ENCODE data around the gene CATSPERD. TPM values are rescaled to one million over a fixed set of nuclear protein-coding genes. Genes with fewer than 3 reads are reported as not detected.

CATSPERD gene
- total RNA-seq, result not detected
- not detected for polyA plus RNA-seq
- long read RNA-seq, donor 1, result 0 reads
- long read RNA-seq, donor 2, result 0 reads
- long read RNA-seq, donor 3, result 0 reads
- long read RNA-seq, donor 4, result 0 reads
- long read RNA-seq, donor 5, result 0 reads
- long read RNA-seq, donor 6, result 0 reads
- long read RNA-seq, donor 7, result 0 reads
- long read RNA-seq, donor 8, result 0 reads
- long read RNA-seq, donor 9, result 0 reads
- long read RNA-seq, donor 10, result 0 reads

GRCh38 chr19:5719961-5720790 lies at the start of gene CATSPERD, which contains the start of gene LONP1:
Gene CATSPERD, plus strand, starts transcription at chr19:5720637. Its CDS starts 101 bp downstream, at chr19:5720738.
Gene LONP1, minus strand, starts transcription at chr19:5720146. Its CDS starts 14 bp downstream, at chr19:5720132.
- H3K36me3 ChIP-seq, result peaks cover 0 to 11% (median 8%) of the 10 kb centered on the region in 4 donors
- H3K4me3 ChIP-seq, result peak within 1 kb of the TSS; percentile 93 to 99 (median 98)
- H3K27me3 ChIP-seq, result no peaks in the 10 kb centered on the region
- peak within 1 kb of the TSS; percentile 83 to 99 (median 96) for H3K27ac ChIP-seq
- TF ChIP-seq POLR2A (IDR thresholded peaks at IDR 0.05) (no peak), EP300 (IDR thresholded peaks at IDR 0.05) (no peak), POLR2AphosphoS5 (IDR thresholded peaks at IDR 0.05) (peak; percentile 90 to 99 (median 98))
- TF ChIP-seq, protein P1, sequence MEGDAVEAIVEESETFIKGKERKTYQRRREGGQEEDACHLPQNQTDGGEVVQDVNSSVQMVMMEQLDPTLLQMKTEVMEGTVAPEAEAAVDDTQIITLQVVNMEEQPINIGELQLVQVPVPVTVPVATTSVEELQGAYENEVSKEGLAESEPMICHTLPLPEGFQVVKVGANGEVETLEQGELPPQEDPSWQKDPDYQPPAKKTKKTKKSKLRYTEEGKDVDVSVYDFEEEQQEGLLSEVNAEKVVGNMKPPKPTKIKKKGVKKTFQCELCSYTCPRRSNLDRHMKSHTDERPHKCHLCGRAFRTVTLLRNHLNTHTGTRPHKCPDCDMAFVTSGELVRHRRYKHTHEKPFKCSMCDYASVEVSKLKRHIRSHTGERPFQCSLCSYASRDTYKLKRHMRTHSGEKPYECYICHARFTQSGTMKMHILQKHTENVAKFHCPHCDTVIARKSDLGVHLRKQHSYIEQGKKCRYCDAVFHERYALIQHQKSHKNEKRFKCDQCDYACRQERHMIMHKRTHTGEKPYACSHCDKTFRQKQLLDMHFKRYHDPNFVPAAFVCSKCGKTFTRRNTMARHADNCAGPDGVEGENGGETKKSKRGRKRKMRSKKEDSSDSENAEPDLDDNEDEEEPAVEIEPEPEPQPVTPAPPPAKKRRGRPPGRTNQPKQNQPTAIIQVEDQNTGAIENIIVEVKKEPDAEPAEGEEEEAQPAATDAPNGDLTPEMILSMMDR (IDR thresholded peaks at IDR 0.05), result peak in 5 of 7 experiments; percentile 91 to 98 (median 93)
- H3K4me1 ChIP-seq, result peaks cover 18 to 37% (median 28%) of the 10 kb centered on the region in 4 donors
- intact Hi-C loops (cut with DNase I; ENCODE audit: low total_unique reads), result no loop called here
- no peaks in the 10 kb centered on the region for H3K9me3 ChIP-seq
- peak; percentile 99 to 100 for DNase-seq
- 0 to 1% (median 0%) methylated on average over 35 to 90 of the region's 90 CpGs for WGBS, 5 donors

DNA sequence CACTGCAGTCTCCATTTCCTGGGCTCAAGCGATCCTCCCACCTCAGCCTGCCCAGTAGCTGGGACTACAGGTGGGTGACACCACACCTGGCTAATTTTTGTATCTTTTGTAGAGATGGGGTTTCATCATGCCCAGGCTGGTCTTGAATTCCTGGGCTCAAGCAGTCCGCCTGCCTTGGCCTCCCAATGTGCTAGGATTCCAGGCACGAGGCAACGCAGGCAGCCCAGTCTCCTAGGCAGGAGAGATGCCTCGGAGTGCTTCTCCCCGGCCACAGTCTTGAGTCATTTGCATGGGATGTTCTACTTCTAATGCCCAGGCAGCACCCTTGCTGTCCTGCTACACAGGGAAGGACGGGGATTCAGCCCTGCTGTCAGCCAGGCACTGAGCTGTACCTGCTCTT lies 48.8 kb upstream of the CATSPERD start:
- Histone ChIP-seq H3K27me3 (no peaks in the 10 kb centered on the region), H3K27ac (no peak overlapping the region), H3K4me1 (peaks cover 0 to 5% (median 2%) of the 10 kb centered on the region in 4 donors), H3K9me3 (no peaks in the 10 kb centered on the region), H3K36me3 (peaks cover 34 to 57% (median 55%) of the 10 kb centered on the region in 4 donors), H3K4me3 (no peak overlapping the region)
- WGBS, 5 donors, result 88 to 98% (median 94%) methylated on average over 6 to 7 of the region's 7 CpGs
- intact Hi-C loops (cut with DNase I; ENCODE audit: low total_unique reads), result no loop called here
- DNase-seq, result no peak
- no peak for TF ChIP-seq POLR2AphosphoS5 (IDR thresholded peaks at IDR 0.05)
- TF ChIP-seq, protein P1 (IDR thresholded peaks at IDR 0.05), result no peak
- TF ChIP-seq EP300 (IDR thresholded peaks at IDR 0.05), result no peak
- no peak for TF ChIP-seq POLR2A (IDR thresholded peaks at IDR 0.05)

GRCh38 chr19:5672708-5673459 lies 47.6 kb upstream of the CATSPERD start:
- H3K9me3 ChIP-seq, result no peaks in the 10 kb centered on the region
- no peak overlapping the region for H3K4me3 ChIP-seq
- no peak for DNase-seq
- 87 to 95% (median 90%) methylated on average over 9 to 13 of the region's 13 CpGs for WGBS, 5 donors
- H3K4me1 ChIP-seq, result peaks cover 0 to 7% (median 3%) of the 10 kb centered on the region in 4 donors
- intact Hi-C loops (cut with DNase I; ENCODE audit: low total_unique reads), result no loop called here
- H3K27me3 ChIP-seq, result no peaks in the 10 kb centered on the region
- peaks cover 21 to 49% (median 47%) of the 10 kb centered on the region in 4 donors for H3K36me3 ChIP-seq
- no peak overlapping the region for H3K27ac ChIP-seq
- TF ChIP-seq EP300 (IDR thresholded peaks at IDR 0.05) (no peak), POLR2A (IDR thresholded peaks at IDR 0.05) (no peak), POLR2AphosphoS5 (IDR thresholded peaks at IDR 0.05) (no peak)
- TF ChIP-seq, protein P1 (IDR thresholded peaks at IDR 0.05), result no peak

- Histone ChIP-seq H3K27me3 (no peaks in the 10 kb centered on the region), H3K4me3 (no peak overlapping the region), H3K27ac (no peak overlapping the region), H3K9me3 (no peaks in the 10 kb centered on the region), H3K4me1 (peaks cover 0 to 7% (median 6%) of the 10 kb centered on the region in 4 donors), H3K36me3 (peaks cover 14 to 48% (median 45%) of the 10 kb centered on the region in 4 donors)
- no peak for DNase-seq
- no peak for TF ChIP-seq POLR2A (IDR thresholded peaks at IDR 0.05)
- TF ChIP-seq POLR2AphosphoS5 (IDR thresholded peaks at IDR 0.05), result no peak
- no peak for TF ChIP-seq EP300 (IDR thresholded peaks at IDR 0.05)
- TF ChIP-seq, protein P1 (IDR thresholded peaks at IDR 0.05), result no peak
- WGBS, 5 donors, result 96 to 100% (median 98%) methylated on average over 1 of the region's 1 CpG
- intact Hi-C loops (cut with DNase I; ENCODE audit: low total_unique reads), result no loop called here
Observed at GRCh38 chr19:5673752-5674151, 46.7 kb upstream of the CATSPERD start.
